Sciatic nerve (tissue), 2 donors: ENCODE data around the gene TMEM89. TPM values are rescaled to one million over a fixed set of nuclear protein-coding genes. Genes with fewer than 3 reads are reported as not detected.

Experiments used
- ATAC-seq: fragments of 200-7000 bp; cut with Tn5 transposase; one replicate; pipeline ENCODE4 v1.9.1; 2020; ENCODE audit warnings: mild to moderate bottlenecking, moderate library complexity
- DNase-seq: peaks from one replicate; pipeline ENCODE4 v3.0.0-alpha.2; 2020; ENCODE audit warnings: low spot score
- intact Hi-C: fragments of 100-400 bp; cut with DNase I; formaldehyde crosslinking; loops from one replicate; pipeline ENCODE4 v1.14.2; 2022
- total RNA-seq: library from RNA; stranded (reverse); fragmentation: NEBNext Ultra II Directional; extraction: Animal tissue kit (Norgen Biotek cat#: 25700); gene quantifications from one replicate; pipeline ENCODE4 v1.2.1, GENCODE V29; 2021
- donor health status: DM: no; HTN: no; CAD: no.
- donor health status: DM: no; HTN: no; CAD: no.

TMEM89 gene, protein sequence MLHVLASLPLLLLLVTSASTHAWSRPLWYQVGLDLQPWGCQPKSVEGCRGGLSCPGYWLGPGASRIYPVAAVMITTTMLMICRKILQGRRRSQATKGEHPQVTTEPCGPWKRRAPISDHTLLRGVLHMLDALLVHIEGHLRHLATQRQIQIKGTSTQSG
- not detected for total RNA-seq

DNA sequence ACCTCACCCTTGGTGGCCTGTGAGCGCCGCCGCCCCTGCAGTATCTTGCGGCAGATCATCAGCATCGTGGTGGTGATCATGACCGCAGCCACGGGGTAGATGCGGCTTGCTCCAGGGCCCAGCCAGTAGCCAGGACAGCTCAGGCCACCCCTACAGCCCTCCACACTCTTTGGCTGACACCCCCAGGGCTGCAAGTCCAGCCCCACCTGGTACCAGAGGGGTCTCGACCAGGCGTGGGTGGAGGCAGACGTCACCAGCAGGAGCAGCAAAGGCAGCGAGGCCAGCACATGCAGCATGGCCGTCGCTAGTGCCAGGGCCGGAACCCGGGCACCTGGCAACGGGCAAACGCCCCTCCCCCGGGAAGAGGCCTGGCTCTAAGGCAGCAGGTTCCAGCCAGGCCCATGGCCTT is at the start of gene TMEM89:
Gene TMEM89 (minus strand): TSS at position 309 of the 409 bp plus-strand sequence. CDS start 13 bp downstream, at position 296.
- intact Hi-C loops: no loop called here
- ATAC-seq (no peak), DNase-seq (no peak)

DNA sequence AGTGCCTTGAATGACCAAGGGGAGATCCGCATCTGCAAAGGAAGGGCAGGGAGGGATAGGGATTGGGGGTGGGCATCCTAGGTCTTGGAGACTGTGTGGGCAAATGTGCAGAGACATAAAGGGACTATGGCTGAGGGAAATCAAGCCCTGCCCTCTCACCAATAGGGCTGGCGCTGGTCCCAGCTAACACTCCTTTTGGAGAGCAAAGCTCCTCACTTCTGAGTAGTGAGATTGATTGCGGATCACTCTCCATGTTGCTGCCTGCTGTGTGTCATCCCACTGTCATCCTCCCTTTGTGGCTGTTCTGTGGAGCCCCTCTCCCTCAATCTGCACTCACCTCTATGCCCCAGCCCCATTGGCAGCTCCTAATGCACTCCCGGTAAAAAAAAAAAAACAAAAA is 43.4 kb upstream of the TMEM89 start:
- intact Hi-C loops: no loop called here
- ATAC-seq (no peak), DNase-seq (no peak)

DNA sequence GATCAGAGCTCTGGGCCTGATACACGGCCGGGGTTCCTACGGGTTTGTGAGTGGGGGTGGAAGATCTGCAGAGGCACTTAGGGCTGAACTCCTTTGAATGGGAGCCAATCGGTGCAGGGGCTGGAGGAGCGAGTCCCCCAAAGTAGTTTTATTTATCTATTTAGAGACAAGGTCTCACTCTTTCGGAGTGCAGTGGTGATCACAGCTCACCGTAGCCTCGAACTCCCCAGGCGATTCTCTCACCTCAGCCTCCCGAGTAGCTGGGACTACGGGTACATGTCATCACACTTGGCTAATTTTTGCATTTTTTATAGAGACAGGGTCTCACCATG is 42.7 kb upstream of the TMEM89 start:
- DNase-seq: no peak
- no peak for ATAC-seq
- intact Hi-C loops: no loop called here

DNA sequence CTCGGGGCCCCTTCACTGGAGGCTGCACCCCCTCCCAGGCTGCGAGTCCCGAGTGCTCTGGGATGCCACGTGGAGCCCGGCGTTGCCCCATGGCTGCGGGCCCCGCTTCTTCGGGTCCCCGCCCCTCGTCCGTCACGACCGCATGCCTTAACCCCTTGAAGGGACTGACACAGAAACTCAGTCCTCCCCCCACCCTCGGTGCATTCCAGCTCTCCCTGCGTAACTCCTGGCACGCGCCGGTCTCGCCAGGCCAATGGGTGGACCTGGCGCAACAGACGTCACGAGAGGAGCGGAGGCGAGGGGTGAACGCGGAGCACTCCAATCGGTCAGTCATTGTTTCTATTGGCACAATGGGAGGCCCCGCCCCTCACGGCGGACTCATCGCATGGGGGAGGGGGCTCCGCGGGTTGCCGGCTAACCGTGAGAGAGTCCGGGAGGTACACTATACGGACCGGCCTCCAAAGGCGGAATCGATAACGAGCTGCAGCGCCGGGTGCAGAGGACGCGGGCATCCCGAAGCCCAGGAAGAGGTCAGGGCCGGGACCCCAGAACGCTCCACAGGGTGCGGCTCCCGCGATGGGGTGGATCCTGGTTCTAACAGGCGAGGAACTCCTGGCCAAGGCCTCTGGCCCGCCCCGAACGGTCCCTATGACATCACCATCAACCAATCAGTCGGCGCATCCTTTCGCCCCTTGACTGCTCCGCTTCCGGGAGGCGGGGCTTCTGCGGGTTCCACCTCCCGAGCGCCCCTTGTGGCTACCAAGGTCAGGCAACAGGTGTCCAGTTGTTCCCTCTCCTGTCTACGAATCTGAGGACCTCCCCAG is 42.1 kb upstream of the TMEM89 start:
- ATAC-seq: peak; percentile 92
- peak; percentile 93 for DNase-seq
- intact Hi-C loops: no loop called here

DNA sequence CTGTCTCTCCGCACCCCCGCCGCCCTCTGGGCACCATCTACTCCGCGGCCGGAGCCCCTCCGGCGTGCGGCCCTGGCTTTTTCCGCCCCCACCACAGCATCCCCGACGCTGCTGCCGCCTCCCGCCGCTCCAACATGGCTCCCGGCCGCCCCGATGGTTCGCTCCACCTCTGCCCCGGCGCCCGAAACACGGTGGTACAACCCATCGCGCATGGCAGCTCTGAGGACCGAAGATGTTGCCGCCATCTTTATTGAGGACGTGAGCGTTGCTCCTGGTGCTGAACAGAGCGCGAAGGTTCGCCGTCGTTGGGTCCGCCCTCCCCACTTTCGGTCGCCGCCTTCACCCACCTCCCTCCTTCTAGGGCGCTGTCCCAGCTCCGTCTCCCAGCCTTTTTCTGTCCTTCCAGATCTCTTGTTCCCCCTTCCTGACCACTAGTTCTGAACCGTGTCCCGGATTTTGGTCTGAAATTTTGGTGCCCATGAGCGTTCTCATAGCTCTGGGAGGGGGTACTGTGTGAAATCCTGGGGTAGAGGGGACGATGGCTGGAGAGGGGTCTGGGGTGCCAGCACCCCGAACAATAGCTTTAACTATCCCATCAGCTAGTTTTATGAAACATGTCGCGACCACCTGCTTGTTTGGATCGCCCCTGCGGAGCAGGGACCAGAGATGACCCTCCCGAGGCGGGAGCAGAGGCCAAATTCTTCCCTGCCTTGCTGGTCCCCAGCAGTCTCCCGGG is 41.4 kb upstream of the TMEM89 start, which contains the start of gene CELSR3:
Gene CELSR3 (minus strand): TSS at position 134 of the 736 bp plus-strand sequence. CDS start 252 bp downstream, outside the sequence.
- ATAC-seq: peak; percentile 66
- DNase-seq: peak; percentile 78
- intact Hi-C loops: no loop called here

DNA sequence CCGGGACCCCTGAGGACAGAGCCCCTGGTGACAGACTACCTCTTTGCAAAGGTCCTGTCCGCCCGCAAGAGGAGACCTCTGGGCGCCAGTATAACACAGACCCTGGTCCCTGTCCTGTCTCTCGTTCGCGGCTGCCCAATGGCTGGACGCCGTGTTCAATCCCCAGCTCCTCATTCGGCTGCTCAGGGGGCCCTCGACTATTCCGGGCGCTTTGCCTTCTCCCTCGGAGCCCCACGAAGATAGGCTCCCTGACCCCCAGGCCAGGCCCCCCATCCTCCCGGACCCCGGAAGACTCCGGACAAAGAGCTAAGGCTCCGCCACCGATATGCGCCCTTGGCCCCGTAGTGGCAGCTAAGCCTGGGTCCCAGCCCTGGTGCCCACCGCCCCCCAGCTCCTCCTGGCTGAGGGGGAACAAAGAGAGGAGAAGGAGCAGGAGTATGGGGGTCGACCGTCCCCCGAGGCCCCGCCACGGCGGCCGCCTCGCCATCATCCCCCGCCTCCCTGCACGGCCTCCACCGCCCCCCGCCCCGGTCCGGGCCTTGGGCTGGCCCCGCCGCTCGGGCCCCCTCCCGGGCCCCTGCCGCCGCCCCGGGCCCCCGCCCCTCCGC is 40.7 kb upstream of the TMEM89 start:
- DNase-seq: no peak
- intact Hi-C loops: no loop called here
- ATAC-seq: no peak

DNA sequence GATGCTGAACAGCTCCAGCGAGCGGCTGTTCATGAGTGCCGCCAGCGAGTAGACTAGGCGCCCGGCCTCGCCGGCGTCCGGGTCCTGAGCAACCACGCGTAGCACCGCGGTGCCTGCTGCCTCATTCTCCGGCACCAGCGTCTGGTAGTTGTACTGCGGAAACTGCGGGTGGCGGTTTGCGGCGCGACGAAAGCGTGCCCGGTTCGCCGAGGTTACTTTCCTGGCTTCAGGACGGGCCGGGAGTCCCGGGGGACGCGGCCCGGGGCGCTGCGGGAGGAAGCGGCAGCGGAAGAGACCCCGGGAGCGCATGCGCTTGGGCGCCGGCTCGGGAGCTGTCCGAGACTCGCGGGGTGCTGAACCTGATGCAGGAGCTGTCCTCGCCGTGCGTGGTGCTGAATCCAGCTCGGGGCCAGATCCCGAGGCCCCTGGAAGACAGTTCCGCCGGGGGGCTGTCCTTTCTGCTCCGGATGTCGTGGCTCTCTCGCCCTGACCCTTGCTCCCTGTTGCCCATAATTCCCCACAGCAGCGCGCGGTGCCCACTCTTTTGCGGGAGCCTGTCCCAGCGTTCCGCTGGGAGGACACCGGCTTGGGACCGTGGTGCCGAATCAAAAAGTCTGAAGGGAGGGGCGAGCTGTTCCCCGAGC is 40.1 kb upstream of the TMEM89 start:
- DNase-seq: peak; percentile 87
- intact Hi-C loops: no loop called here
- peak; percentile 20 for ATAC-seq

DNA sequence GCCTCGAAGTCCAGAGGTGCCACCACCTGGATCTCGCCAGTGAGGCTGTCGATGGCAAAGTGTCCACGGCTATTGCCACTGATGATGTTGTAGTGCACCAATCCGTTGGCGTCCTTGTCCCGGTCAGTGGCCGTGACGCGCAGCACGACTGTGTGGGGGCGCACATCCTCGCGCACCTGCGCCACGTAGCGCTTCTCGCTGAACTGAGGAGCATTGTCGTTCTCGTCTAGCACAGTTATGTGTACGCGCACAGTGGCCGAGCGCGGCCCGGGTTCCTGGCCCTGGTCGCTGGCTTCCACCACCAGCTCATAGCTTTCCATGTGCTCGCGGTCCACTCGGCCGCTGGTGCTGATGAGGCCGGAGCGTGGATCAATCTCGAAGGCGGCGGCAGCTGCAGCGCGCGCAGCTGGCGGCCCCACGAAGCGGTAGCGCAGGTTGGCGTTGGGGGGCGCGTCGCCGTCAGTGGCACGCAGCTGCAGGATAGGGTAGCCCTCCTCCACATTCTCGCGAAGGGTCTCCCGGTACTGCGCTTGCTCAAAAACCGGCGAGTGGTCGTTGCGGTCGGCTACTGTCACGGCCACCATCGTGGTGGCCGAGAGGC is 39.3 kb upstream of the TMEM89 start:
- no peak for ATAC-seq
- intact Hi-C loops: no loop called here
- DNase-seq: no peak

DNA sequence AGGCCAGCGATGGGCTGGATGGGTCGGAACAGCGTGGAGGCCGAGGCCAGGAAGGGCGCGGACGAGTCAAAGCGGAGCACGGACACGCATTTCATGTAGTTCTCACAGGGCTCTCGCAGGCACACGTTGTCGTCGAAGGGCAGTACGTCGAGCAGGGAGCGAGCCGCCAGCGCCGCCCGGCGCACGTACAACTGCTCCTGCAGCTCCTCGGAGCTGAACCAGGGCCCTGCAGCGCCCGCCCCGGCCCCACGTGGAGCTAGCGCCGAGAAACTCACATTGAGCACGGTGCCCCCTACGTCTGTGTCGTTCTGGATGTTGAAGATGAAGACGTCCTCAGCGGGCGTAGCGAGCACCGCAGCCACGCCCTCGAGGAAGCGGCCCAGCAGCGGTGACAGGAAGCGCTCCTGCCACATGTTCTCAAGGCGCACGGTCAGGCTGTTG is 35.3 kb upstream of the TMEM89 start:
- DNase-seq: no peak
- ATAC-seq: no peak
- intact Hi-C loops: no loop called here

DNA sequence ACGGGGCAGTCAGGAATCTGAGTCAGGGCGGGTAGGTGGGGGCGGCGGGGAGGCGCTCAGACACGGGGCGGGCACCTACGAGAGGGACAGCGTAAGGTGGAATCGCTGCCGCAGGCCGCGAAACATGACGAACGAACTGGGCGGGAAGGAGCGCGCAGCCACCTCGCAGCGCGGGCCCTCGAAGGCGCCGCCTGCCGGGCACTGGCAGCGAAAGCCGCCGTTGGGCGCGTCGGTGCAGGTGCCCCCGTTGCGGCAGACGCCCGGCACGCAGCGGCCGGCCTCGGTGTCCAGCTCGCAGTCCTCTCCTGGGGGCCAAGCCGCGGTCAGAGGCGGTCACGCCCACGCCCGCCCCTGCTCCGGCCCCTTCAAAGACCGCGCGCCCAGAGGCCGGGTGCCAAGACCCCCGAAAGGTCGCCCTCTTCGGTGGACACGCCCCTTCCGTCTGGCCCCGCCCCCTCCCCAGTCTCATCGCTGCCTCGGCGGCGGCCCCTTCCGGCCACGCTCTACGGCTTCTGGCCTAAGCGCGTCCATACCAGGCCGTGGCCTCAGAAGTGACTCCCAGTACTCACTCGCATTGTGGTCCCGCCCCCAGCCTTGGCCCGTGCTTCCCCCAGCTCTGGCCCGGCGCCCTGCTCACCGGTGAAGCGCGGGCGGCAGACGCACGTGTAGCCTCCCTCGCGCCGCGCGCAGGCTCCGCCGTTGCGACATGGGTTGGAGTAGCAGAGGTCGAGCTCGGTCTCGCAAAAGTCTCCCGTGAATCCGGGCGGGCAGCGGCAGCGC is 34.7 kb upstream of the TMEM89 start:
- DNase-seq (peak; percentile 92), ATAC-seq (peak; percentile 92)
- intact Hi-C loops: no loop called here

DNA sequence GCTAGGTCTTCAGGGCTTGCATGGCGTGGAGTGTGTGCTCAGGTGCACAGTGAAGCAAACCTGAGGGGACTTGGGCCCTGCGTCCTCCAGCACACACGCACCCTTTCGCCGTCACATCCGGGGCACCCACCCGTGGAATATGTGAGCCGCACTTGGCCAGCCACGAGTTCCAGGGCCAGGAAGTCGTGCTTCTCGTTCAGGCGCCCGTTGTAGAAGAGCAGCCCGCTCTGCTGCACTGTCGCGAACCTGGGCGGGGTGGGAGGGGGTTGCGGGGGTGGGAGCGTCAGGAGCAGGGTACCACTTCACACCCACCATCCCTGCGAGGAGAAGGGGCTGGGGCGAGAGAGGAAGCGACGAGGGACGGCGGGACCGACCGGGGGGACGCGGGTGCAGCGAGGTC is 34.0 kb upstream of the TMEM89 start:
- DNase-seq (no peak), ATAC-seq (no peak)

DNA sequence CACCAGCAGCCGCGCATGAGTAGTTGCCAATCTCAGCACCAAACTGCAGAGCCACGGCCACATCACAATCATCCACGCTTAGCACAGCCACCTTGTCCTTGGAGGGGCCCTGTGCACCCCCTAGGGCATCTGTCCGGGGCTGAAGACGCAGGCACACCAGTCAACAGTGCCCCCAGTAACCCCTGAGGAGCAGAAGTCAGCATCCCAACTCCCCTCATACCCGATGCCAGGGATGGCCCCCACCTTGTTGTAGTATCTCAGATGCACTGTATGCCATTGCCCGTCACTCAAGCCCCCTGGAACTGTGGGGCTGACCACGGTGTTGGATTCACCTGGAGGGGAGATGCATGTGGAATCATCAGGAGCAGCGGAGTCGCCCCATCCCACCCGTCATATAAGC is 33.5 kb upstream of the TMEM89 start:
- DNase-seq (no peak), ATAC-seq (no peak)
- intact Hi-C loops: no loop called here

More for the DNA sequence above, 34.0 kb upstream of the TMEM89 start:
- intact Hi-C loops: no loop called here

DNA sequence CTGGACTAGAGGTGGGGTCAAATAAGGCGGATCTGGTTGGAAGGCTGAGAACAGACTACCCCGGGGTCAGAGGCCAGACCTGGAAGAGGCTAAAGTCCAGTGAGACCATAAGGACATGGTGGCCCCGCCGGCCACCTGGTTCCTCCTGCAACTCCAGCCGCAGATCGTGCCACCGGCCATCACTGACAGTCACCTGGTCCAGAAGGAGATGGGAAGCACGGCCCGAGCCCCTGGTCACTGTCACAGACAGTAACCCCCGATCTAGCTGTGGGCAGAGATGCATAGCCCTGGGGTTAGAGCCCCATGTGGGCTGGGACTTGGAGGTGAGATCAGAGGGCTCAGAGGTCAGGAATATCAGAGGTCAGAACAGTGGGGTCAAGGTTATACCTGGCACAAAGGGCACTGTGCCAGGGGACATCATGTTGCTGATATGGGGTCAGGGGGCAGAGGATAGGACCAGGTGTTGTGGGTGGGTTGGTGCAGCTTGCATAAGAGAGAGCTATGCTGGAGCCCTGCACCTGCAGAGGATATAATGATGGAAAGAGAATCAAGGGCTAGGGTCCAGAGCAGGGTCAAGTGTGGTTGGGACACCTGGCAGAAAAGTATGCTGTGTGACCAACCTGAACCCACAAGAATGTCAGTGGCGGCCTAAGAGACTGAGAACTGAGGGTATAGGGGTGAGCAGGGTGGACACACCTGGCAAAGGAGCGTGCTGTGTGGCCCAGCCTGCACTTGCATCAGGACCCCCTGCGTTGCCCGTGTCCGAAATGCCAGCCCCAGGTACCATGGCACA is 31.6 kb upstream of the TMEM89 start:
- DNase-seq (no peak), ATAC-seq (no peak)
- intact Hi-C loops: no loop called here

DNA sequence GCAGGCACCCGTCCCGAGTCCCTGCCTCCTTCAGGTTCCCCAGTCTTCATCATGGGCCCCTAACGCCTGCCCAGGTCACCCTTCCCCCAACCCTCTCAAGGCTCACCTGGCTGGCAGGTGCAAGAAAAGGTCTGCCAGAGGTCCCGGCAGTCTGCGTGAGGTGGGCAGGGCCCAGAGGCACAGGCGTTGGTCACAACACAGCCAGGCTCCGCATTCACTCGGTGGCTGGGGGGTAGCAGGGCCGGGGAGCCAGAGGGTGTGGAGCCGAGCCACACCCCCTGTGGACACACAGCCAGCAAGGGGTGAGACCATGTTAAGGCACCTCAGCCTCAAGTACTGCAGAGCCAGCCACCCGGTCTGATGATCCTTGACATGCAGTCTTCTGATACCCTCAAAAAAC is 30.2 kb upstream of the TMEM89 start:
- intact Hi-C loops: no loop called here
- DNase-seq (no peak), ATAC-seq (no peak)

DNA sequence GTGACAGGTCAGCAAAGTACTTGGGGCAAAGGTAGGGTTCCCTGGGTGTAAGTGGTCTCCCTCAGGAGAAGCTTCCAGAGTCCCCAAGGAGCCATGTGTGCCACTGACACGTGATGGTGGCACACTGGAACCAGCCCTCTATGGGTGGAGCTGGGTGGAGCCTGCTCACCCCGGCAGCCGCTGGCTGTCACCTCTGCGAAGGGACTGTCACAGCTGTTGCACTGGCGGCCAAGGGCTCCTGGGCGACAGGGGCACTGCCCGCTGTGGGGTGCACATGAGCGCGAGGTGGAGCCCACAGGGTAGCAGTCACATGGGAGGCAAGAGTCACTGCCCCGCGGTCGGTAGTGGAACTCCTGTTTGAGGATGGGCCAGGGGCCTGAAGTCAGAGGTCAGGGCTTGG is 29.2 kb upstream of the TMEM89 start:
- DNase-seq (no peak), ATAC-seq (no peak)
- intact Hi-C loops: no loop called here

DNA sequence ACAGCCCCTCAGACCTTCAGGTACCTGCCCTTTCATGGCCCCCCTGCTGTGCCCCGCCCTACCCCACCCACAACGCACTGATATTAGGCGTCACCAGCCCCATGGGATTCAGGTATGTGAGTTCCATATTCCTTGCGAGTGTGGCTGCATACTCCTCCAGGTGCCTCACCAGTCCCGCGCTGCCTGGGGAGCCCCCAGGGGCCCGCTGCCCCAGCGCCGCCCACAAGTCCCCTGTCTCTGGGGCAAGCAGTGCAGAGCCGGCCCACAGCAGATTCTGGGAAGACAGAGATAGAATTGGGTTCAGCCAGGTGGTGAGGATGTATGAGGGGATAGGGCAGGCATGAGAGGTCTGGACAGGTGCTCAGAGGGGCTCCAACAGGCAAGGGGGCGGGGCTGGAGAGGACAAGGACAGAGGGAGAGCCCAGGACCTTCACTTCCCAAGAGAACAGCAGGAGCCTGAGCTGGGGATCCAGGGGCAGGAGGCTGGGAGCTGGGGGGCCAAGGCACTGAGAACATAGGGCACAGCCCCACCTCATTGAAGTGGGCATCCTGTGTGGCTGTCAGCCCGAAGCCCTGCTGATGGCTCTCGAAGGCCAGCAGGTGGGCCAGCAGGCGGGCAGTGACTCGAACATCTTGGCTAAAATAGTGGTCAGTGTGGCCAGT is 26.8 kb upstream of the TMEM89 start:
- intact Hi-C loops: no loop called here
- DNase-seq: no peak
- no peak for ATAC-seq

DNA sequence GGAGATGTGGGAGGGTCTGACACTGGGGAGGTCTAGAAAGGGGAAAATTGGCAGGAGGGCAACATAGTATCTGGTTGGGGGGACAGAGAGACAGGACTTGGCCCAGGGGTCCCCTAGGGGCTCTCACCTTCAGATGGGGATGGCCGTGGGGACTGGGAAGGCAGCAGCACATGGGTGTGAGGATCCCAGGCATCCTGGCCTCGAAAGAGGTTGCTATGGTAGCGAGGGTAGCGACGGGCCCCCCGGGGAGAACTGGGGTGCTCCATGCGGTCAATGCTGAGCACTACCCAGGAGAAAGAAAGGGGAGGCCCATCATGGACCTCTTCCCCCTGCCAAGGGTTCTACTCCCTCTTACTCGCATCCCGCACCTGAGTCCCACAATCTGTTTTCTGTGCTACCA is 26.1 kb upstream of the TMEM89 start:
- intact Hi-C loops: no loop called here
- no peak for DNase-seq
- ATAC-seq: no peak
